Activated T-helper 1 cell treated with anti-CD3 and anti-CD28 coated beads, Interleukin-12 subunit alpha, Interleukin-12 subunit beta, Interleukin-2, Interleukin-4 antibody, amounts not matched to agents 30 ng/mL and 10 ng/mL and 1 ng/mL, durations not matched to agents 14 hours and 24 hours and 36 hours (primary cell): ENCODE measurements around the gene SPPL3. TPM values are rescaled to one million over a fixed set of nuclear protein-coding genes. Genes with fewer than 3 reads are reported as not detected.
"Not testable (repeated sequence)": the region's sequence is repeated elsewhere in the genome, so short reads cannot be mapped to it uniquely, and the experiment has no call there.

Source experiments
- DNase-seq: peaks from one replicate; pipeline ENCODE4 v3.0.0; 2021; ENCODE audit warnings: low spot score
- H3K27ac Mint-ChIP-seq: one replicate; pipeline ENCODE4 v1.8.0; 2021; ENCODE audit warnings: mild to moderate bottlenecking, mixed read lengths
- H3K27me3 Mint-ChIP-seq: one replicate; pipeline ENCODE4 v1.8.0; 2022; ENCODE audit warnings: mild to moderate bottlenecking, moderate library complexity, mixed read lengths; ENCODE audit not compliant: insufficient read depth
- H3K36me3 Mint-ChIP-seq: one replicate; pipeline ENCODE4 v1.8.0; 2021; ENCODE audit warnings: low read depth, mixed read lengths
- H3K4me1 Mint-ChIP-seq: one replicate; pipeline ENCODE4 v1.8.0; 2021; ENCODE audit warnings: low read depth, mixed read lengths
- H3K4me3 Mint-ChIP-seq: one replicate; pipeline ENCODE4 v1.8.0; 2021; ENCODE audit warnings: mild to moderate bottlenecking, moderate library complexity, mixed read lengths
- H3K9me3 Mint-ChIP-seq: one replicate; pipeline ENCODE4 v1.8.0; 2021; ENCODE audit warnings: mixed read lengths
- intact Hi-C: fragments of 100-400 bp; cut with micrococcal nuclease; formaldehyde crosslinking; loops from one replicate; pipeline ENCODE4 v1.15.1; 2024
- total RNA-seq: library from RNA; stranded (reverse); gene quantifications from 2 replicates; pipeline ENCODE4 v1.2.3, GENCODE V29; 2022

SPPL3 gene
- total RNA-seq, 1 donor from 2014 or later = 27.3 TPM

DNA sequence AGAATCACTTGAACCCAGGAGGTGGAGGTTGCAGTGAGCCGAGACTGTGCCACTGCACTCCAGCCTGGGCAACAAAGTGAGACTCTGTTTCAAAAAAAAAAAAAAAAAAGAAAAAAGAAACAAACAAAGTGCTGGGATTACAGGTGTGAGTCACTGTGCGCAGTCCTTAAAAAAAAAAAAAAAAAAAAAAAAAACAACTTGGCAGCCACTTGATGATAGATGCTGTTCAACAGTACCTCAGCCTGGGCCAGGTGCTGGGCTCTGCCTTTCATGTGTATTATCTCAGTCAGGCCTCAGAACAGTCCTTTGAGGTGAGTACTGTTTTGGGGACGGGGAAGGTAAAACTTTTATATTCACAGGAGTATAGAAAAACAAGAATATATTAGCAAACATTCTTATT, 169.0 kb downstream of the SPPL3 start:
- intact Hi-C loops = no loop called here
- Mint-ChIP-seq H3K27ac (no peak overlapping the region), H3K9me3 (no peaks in the 10 kb centered on the region), H3K27me3 (no peaks in the 10 kb centered on the region), H3K36me3 (peaks cover 9% of the 10 kb centered on the region), H3K4me3 (no peak overlapping the region), H3K4me1 (no peaks in the 10 kb centered on the region)
- DNase-seq = no peak

GRCh38 chr12:120734210-120734609, 169.9 kb downstream of the SPPL3 start:
- H3K27me3 Mint-ChIP-seq = no peaks in the 10 kb centered on the region
- H3K9me3 Mint-ChIP-seq = no peaks in the 10 kb centered on the region
- intact Hi-C loops = no loop called here
- no peak overlapping the region for H3K27ac Mint-ChIP-seq
- no peak for DNase-seq
- no peaks in the 10 kb centered on the region for H3K4me1 Mint-ChIP-seq
- peaks cover 16% of the 10 kb centered on the region for H3K36me3 Mint-ChIP-seq
- H3K4me3 Mint-ChIP-seq = no peak overlapping the region

DNA sequence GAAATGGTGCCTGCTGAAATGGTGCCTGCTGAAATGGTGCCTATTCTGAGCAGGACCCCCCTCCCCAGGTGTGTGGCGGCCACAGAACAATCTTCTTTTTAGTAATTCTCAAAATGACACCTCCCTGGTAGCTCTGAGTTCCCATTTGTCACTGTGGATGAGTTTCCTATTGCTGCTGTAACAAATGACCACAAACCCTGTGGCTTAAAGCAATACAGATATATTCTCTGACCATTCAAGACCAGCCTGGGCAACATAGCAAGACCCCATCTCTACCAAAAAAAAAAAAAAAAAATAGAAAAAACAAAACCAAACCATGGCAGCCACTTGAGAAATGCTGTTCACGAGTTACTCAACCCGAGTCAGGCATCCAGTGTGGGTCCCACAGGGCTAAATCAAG, 170.6 kb downstream of the SPPL3 start:
- no peak overlapping the region for H3K27ac Mint-ChIP-seq
- H3K36me3 Mint-ChIP-seq = peaks cover 16% of the 10 kb centered on the region
- DNase-seq = no peak
- no peaks in the 10 kb centered on the region for H3K9me3 Mint-ChIP-seq
- no peaks in the 10 kb centered on the region for H3K4me1 Mint-ChIP-seq
- H3K27me3 Mint-ChIP-seq = no peaks in the 10 kb centered on the region
- no peak overlapping the region for H3K4me3 Mint-ChIP-seq
- intact Hi-C loops = no loop called here

GRCh38 chr12:120732198-120732597, 172.0 kb downstream of the SPPL3 start:
- H3K4me1 Mint-ChIP-seq, H3K9me3 Mint-ChIP-seq, H3K4me3 Mint-ChIP-seq, H3K27ac Mint-ChIP-seq, H3K27me3 Mint-ChIP-seq, DNase-seq, intact Hi-C loops: not testable (repeated sequence)
- H3K36me3 Mint-ChIP-seq = peaks cover 18% of the 10 kb centered on the region

GRCh38 chr12:120726961-120727360, 177.2 kb downstream of the SPPL3 start:
- Mint-ChIP-seq H3K27me3 (no peaks in the 10 kb centered on the region), H3K36me3 (peaks cover 27% of the 10 kb centered on the region), H3K27ac (no peak overlapping the region), H3K4me3 (peak overlapping the region; percentile 94), H3K4me1 (peaks cover 20% of the 10 kb centered on the region), H3K9me3 (no peaks in the 10 kb centered on the region)
- DNase-seq = no peak
- intact Hi-C loops = no loop called here

GRCh38 chr12:120726510-120726793, 177.7 kb downstream of the SPPL3 start:
- peaks cover 29% of the 10 kb centered on the region for H3K36me3 Mint-ChIP-seq
- H3K27me3 Mint-ChIP-seq = no peaks in the 10 kb centered on the region
- H3K4me3 Mint-ChIP-seq = peak overlapping the region; percentile 94
- intact Hi-C loops = no loop called here
- H3K27ac Mint-ChIP-seq = peak overlapping the region; percentile 87
- DNase-seq = no peak
- no peaks in the 10 kb centered on the region for H3K9me3 Mint-ChIP-seq
- H3K4me1 Mint-ChIP-seq = peaks cover 20% of the 10 kb centered on the region

DNA sequence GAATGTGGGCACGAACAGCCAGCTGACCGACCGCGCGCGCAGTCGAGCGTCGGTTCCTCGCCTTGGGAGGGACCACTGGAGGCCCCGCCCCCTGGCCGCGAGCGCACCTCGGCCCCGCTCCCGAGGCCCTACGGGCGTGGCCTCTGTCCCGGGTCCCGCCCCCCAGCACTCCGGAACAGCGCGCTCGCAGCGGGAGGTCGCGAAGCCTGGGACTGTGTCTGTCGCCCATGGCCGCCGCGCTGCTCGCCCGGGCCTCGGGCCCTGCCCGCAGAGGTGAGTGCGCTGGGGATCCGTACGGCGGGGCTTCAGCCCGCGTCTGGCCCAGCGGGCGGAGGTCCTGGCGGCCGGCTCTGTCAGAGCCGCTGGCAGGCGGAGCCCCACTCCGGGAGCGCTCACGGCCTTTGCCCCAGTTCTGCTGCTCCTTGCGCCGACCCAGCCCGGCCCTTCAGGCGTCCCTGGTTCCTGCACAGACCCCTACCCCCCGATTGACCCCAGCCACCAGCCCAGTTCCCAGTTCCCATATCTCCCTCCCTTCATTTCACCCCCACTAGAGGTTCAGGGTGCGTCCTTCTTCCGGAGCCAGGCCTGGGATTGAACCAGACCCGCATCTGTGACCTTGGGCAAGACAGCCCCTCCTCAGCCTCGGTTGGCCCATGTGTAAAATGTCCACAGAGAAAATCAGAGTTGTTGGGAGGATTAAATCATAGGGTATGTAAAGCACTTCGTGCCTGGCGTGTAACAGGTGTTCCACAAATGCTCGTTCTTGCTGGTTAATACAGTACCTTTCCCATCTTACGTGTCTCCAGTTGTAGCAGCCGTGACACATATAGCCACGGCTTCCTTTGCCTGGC, 178.3 kb downstream of the SPPL3 start, which contains the start of gene ACADS:
TSS of gene ACADS (plus strand) at position 168 of the 851 bp plus-strand sequence. CDS start at position 228, 60 bp downstream.
- Mint-ChIP-seq H3K9me3 (no peaks in the 10 kb centered on the region), H3K27me3 (no peaks in the 10 kb centered on the region), H3K36me3 (peaks cover 32% of the 10 kb centered on the region), H3K27ac (peak within 1 kb of the TSS; percentile 87), H3K4me1 (peaks cover 22% of the 10 kb centered on the region), H3K4me3 (peak within 1 kb of the TSS; percentile 94)
- peak; percentile 89 for DNase-seq
- intact Hi-C loops = loop anchor here (1.0 kb wide), 6 partner anchors 12 to 177 kb away; partner anchors contain the start of gene UNC119B

DNA sequence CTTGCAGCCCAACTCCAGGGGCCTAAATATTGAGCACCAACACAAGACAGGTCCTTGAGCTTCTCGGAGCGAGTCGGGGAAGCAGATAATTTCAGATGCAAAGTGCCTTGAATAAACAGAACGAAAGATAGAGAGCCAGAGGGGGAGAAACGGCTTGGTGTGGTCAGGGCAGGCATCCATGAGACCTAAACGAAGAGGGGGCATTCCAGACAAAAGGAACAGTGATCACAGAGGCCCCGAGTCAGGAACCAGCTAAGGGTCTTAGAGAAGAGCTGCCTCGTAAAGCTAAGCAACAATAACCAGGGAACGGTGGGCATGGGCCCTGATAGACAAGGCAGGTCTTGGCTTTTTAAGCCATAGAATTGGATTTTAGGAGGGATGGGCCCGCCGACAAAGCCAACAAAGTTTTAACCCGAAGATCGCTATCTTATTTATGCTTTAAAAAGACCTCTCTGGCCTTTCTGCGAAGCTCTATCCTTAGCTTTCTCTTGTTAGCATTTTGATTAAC, 179.0 kb downstream of the SPPL3 start:
- H3K9me3 Mint-ChIP-seq = no peaks in the 10 kb centered on the region
- no peak for DNase-seq
- H3K36me3 Mint-ChIP-seq = peaks cover 33% of the 10 kb centered on the region
- intact Hi-C loops = loop anchor here (1.0 kb wide), 6 partner anchors 11 to 178 kb away; partner anchors contain the start of gene UNC119B
- H3K4me3 Mint-ChIP-seq = peak overlapping the region; percentile 94
- H3K4me1 Mint-ChIP-seq = peaks cover 25% of the 10 kb centered on the region
- peak overlapping the region; percentile 65 for H3K27ac Mint-ChIP-seq
- no peaks in the 10 kb centered on the region for H3K27me3 Mint-ChIP-seq

DNA sequence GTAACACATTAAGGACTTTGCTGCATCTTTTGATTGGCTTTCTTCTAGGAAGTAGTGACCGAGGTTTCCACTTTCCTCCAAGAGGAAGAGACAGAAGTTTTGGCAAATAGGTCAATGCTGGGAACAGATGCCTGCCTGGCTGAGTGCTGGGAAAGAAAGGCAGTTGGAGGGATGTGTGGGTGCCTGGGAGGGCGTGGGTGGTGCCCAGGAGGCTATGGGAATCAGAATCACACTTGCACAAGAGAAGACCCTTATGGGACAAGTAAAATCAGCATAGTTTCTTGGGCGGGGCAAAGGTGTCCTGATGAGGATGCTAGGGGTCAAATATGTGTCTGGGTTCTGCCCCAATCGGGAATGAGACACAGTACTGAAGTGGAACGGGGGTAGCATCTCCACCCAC, 179.4 kb downstream of the SPPL3 start:
- Mint-ChIP-seq H3K27ac (no peak overlapping the region), H3K4me3 (peak overlapping the region; percentile 94), H3K9me3 (no peaks in the 10 kb centered on the region), H3K27me3 (no peaks in the 10 kb centered on the region), H3K4me1 (peaks cover 25% of the 10 kb centered on the region), H3K36me3 (peaks cover 31% of the 10 kb centered on the region)
- intact Hi-C loops = loop anchor here (1.0 kb wide), 6 partner anchors 10 to 179 kb away; partner anchors contain the start of gene UNC119B
- DNase-seq = no peak

DNA sequence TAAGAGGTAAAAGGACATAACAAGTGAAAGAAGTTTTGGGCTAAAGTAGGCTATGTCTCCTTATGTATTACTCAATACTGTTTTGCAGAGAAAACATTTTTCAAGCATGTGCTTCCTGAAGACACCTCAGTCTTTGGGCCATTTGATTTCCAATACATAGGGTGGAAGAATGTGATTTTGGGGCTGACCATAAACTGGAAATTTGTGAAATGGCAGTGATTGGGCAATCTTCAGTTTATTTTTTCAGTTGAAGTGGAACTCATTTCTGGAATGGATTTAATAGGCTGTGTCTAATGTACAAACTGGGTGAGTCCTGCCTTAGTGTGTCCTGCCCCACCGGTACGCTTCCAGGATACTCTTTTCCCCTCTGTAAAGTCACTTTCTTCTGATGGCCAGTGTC, 181.4 kb downstream of the SPPL3 start:
- Mint-ChIP-seq H3K9me3 (no peaks in the 10 kb centered on the region), H3K27me3 (no peaks in the 10 kb centered on the region), H3K4me3 (no peak overlapping the region), H3K36me3 (peaks cover 37% of the 10 kb centered on the region), H3K27ac (no peak overlapping the region), H3K4me1 (peaks cover 42% of the 10 kb centered on the region)
- DNase-seq = no peak
- intact Hi-C loops = no loop called here

DNA sequence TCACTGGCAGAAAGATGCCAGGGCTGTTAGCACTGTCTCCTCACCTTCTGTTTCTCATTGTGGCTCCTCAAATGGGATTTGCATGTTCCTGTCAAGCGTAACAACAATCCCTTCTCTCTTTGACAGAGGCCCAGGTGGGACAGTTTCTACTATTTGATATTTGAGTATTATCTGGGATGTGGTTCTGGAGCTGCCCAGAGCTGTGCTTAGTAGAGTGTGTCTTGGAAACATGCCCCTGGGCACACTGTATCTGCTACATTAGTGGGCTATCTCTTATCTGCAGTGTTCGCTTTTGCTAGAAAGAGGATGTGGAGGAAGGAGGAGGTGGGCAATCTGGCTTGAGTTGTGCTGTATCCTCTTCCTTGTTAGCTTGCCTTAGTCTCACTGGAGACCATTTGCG, 182.3 kb downstream of the SPPL3 start:
- no peak overlapping the region for H3K4me3 Mint-ChIP-seq
- DNase-seq = no peak
- H3K36me3 Mint-ChIP-seq = peaks cover 37% of the 10 kb centered on the region
- intact Hi-C loops = no loop called here
- H3K27me3 Mint-ChIP-seq = no peaks in the 10 kb centered on the region
- peaks cover 42% of the 10 kb centered on the region for H3K4me1 Mint-ChIP-seq
- H3K9me3 Mint-ChIP-seq = no peaks in the 10 kb centered on the region
- no peak overlapping the region for H3K27ac Mint-ChIP-seq

DNA sequence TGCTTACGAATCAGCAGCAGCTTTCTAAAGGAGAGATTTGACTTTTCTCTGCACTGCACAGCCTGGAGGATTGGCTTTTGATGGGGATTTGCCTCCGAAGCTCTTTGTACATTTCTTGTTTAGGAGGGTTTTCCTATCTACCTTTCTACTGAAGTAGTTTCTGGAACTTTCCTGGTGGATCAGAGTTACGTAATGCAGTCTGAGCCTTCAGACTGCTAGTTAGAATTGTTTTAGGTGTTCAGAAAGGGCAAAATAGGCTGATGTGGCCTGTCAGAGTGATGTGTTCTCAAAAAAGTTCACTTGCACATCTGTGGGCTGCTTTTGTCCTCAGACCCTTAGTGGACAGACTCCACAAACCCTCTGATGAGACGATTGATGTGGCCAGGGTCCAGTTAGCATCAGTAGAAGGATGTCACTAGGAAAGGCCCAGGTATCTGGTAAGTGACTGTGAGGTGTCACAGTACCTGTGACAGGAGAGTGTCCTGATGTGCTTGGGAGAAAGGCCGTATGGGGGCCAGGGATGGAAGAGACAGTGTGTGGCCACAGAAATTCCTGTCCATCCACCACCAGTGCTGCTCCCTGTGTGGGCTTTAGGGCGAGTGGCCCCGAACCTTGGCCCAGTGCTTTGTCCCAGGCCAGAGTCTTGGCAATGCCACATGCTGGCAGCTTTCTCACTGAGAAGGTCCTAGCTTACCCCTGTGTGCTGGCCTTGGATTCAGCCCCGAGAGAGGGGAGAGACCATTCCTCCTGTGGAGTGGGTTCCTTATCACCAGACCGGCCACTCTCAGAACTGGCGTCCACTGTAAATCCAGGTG, 183.0 kb downstream of the SPPL3 start:
- H3K36me3 Mint-ChIP-seq = peaks cover 42% of the 10 kb centered on the region
- no peaks in the 10 kb centered on the region for H3K27me3 Mint-ChIP-seq
- no peak overlapping the region for H3K27ac Mint-ChIP-seq
- no peaks in the 10 kb centered on the region for H3K9me3 Mint-ChIP-seq
- peaks cover 37% of the 10 kb centered on the region for H3K4me1 Mint-ChIP-seq
- intact Hi-C loops = no loop called here
- H3K4me3 Mint-ChIP-seq = no peak overlapping the region
- no peak for DNase-seq
